ENCODE data around the gene CSNK2A2.

CSNK2A2 gene

DNA sequence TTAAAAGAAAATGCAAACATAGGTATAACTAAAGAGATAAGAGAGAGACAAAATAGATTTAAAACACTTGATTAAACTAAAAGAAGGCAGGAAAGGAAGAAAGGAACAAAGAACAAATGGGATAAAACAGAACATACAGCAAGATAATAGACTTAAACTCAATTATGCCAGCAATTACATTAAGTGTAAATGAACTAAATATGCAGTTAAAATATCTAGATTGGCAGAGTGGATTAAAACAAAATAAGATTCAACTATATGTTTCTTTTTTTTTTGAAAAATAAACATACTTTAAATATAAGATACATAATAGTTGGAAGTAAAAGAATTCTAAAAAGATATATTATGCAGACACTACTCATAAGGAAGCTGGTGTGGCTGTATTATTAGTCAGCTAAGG lies 59.1 kb downstream of the CSNK2A2 start:
- no peak for DNase-seq (ENCODE audit: low read depth in 2 of 2)

DNA sequence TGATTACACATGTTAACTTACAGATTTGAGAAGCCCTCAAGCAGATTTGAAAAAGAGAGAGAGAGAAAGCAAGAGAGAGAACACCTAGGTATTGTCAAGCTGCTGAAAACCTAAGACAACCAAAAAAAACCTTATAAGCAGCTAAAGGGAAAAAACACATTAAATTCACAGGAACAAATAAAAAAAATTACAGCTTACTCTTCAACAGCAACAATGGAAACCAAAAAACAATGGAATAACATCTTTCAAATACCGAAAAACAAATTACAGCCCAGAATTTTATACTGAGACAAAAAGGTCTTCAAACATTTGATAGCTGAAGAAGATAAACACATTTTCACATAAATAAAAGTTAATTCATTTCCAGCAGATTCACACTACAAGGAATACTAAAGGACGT lies 60.3 kb downstream of the CSNK2A2 start:
- DNase-seq (ENCODE audit: low read depth in 2 of 2) = no peak

DNA sequence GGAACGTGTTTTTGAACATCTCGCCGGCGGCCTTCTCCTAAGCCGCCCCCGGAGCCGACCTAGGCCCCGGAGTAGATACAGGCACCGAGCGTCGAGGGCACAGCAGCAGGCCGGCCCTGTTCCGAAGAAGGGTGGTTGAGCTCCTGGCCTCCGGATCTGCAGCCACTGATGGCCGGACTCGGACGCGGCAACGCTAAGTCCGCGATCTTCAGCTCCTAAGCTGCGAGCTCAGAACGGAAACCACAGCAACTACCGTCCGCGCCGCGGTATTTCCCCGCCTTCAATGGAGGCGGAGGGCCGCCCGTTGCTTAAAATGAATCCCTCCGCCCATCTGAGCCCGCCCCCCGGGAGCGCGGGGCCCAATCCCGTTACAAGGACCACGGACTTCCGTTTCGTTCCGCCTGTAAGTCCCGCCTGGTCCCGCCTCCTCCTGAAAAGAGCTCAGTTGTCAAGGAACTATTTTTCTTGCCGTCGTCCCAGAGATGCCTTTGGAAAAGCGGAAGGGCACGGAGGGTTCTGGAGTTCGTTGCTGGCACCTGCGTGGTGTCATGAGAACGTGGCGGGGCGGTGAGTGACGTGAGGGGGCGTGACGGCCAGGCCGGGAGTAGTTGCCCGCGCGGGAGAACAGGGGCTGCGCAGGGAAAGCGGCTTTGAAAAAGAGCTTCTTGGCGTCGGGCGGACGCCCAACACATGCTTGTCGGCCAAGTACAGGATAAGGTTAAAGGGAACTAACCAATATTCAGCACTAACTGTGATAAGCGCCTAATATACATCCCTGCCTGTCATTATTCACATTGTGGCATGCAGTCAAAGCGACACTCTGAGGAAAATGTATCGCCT lies 68.6 kb downstream of the CSNK2A2 start, which contains the start of gene CFAP20:
CFAP20 (minus strand) TSS at position 285 of the 840 bp plus-strand sequence; CDS start at position 19, 266 bp downstream.
- peak; percentile 94 for DNase-seq (ENCODE audit: low read depth in 2 of 2)

DNA sequence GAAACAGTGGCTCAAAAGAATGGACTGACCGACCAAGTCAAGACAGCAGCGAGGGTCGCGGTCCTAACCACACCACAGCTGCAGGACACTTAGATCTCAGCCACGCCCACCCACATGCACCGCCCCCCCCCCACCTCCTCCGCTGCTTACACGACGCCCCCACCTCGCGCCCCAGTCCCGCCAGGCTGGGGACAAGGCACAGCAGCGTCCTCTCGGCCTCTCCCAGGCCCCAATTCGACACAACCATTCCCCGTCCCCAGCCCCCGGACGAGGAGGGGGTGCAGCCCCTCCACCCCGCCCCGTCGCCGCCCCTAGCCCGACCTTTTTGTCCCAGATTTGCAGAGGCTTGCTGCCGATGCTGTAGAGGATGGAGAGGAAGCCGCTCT lies 69.2 kb downstream of the CSNK2A2 start:
- peak in 1 of 2 donors; percentile 6 for DNase-seq (ENCODE audit: low read depth in 2 of 2)

DNA sequence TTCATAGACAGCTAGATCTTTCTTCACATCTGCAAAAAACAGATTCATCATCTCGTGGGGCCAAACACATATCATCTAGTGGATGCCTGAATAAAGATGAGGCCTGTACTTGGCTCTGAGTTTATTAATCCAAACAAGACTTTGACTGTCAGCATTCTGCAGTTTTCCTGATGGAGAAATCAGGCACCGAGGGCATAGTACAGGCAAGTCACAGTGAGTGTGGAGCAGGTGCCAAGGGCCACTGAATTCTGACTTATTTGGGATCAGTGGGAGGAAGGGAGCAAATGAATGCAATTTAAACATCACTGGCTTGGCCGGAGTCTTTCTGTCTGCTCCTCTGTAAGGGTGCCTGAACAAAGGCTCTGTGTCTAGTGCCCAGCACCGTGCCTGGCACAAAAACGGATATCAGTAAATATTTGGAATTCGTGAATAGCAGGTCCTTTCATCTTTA lies 69.7 kb downstream of the CSNK2A2 start:
- no peak for DNase-seq (ENCODE audit: low read depth in 2 of 2)

DNA sequence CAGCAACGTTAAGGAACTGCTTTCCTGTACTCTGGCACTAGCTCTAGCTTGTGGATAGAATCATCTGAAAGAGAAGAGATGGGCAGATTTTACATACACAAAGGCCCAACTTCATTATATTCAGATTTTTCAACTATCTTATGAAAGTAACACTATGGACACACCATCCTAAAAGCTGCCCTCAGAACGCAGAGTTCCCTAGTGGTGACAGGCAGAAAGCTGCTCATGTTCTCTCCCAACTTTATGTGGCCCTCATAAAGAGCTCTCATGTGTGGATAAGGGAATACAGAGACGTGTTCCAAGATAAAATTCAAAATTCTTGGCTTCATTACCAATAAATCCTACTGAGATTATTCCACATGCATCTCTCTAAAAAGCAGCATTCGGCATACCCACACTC lies 70.3 kb downstream of the CSNK2A2 start:
- no peak for DNase-seq (ENCODE audit: low read depth in 2 of 2)

DNA sequence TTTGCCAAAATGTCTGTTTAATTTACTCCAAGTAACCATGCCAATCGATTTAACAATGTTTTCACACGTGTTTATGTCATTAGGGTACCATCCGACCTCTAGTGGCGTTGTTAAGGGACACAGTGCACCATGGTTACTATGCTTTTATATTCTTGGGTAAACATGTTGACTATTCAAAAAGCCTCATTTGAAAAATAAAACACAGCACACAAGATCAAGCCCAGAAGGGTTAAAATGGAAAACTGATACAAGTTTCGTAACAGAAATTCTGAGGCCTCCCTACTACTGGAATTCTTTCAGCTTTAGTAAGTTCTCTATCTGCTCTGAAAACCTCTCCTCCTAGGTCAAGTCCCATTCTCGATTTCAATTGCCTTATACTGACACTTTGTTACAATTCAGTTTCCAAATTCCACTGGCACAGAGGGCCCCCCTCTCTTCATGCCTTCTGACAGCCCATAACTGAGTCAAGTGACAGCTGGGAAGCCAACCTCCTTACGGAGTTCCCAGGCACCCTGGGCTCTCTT lies 70.8 kb downstream of the CSNK2A2 start:
- DNase-seq (ENCODE audit: low read depth in 2 of 2) = no peak

DNA sequence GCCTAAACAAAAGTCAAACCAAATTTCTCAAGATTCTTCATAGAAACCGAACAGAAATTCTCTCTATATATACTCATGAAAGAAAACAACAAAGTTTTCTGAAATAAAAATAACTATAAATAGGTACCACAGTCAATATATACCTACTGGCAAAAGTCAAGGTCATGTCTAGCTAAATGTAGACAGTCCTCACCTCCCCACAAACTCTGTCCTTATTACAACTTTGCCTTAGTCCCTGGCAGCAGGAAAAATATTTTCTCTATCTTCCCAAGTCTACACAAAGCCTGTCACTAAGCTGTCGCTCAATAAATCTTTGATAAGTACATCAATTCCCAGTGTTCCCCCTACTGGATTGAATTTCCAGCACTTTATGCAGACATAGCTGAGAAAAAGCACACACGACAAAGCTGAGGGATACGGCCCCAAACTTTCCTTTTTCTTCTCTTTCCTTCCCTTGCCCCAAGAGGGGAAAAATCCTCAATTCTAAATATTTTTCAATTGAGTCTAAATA lies 71.4 kb downstream of the CSNK2A2 start:
- DNase-seq (ENCODE audit: low read depth in 2 of 2) = no peak

DNA sequence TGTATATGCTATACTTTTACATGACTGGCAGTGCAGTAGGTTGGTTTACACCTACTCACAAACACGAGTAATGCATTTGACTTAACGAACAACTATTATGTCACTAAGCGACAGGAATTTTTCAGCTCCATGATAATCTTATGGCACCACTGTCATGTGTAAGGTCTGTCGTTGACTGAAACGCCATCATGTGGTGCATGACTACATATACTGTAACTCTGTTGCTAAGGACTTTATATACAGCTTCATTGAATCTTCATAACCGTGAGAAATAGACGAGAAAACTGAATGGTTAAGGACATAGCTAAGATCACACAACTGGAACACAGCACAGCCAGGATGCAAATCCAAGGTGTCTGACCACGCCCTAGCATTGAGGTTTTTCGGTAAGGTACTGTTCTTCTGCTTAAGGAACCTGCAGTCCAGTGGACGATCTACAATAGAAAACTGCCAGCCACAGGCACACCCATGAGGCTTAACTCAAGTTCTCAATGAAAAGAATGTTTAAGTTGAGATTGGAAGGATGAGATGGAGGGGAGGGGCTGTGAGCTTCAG lies 72.0 kb downstream of the CSNK2A2 start:
- DNase-seq (ENCODE audit: low read depth in 2 of 2) = no peak

DNA sequence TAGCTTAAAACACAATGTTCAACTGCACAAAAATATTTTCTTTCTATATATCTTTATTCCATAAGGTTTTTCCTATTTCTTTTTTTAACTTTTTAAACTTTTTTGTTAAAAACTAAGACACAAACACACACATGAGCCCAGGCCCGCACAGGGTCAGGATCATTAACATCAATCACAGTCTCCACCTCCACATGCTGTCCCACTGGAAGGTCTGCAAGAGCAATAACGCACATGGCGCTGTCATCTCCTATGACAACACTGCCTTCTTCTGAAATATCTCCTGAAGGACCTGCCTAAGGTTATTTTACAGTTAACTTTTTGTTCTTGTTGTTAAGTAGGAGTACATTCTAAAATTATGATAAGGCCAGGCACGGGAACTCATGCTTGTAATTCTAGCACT lies 72.9 kb downstream of the CSNK2A2 start:
- DNase-seq (ENCODE audit: low read depth in 2 of 2) = no peak

DNA sequence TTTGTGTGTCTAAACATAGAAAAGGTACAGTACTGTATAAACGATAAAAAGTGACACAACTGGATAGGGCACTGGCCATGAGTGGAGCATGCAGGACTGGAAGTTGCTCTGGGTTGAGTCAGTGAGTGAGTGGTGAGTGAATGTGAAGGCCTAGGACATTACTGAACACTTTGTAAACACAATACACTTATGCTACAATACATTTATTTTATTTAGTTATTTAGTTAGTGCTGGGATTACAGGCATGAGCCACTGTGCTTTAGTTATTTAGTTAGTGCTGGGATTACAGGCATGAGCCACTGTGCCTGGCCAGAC lies 73.3 kb downstream of the CSNK2A2 start:
- no peak for DNase-seq (ENCODE audit: low read depth in 2 of 2)

DNA sequence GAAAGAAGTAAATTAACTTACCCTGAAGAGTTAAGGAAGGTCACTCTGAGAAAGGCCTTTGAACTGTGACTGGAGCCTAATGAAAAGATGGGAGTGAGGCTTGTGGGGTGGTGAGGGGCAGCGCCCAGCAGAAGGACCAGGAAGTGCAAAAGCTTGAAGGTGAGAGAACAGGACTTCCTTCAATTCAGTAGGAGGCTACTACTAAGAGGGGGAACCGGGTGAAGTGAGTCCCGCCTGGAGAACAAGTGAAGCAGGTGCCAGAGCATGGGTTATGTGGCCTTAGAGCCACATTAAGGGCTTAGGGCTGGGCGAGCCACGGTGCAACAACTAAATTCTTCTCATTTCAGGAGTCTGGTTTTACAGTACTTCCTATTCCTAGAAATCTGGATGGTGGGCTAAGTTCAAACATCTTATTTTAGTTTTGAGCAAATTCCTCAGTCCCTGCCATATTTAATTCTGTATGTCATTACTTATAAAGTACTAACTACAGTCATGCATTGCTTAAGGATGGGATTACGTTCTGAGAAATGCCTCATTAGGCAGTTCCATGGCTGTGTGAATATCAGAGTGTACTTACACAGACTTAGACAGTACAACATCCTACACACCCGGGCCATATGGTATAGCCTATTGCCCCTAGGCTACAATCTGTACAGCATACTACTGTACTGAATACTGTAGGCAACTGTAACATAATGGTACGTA lies 73.9 kb downstream of the CSNK2A2 start:
- no peak for DNase-seq (ENCODE audit: low read depth in 2 of 2)

DNA sequence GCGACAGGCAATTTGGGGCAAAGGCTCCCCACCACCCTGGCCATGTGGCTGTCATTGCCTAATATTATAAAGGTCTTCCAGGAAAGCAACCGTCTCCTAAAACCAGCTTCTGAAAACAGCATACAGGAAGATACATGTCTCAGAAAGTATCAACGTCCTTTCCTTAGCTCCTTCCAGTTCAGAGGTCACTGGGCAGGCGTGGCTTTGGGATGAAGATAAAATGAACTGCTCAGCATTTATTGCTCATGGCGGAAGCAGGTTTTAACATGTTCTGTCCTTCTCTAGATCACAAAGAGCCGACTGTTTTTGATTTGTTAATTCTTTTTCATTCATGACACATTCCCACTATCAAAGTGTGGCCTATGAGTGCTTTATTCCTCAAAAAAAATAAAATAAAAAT lies 76.8 kb downstream of the CSNK2A2 start:
- no peak for DNase-seq (ENCODE audit: low read depth in 2 of 2)

DNA sequence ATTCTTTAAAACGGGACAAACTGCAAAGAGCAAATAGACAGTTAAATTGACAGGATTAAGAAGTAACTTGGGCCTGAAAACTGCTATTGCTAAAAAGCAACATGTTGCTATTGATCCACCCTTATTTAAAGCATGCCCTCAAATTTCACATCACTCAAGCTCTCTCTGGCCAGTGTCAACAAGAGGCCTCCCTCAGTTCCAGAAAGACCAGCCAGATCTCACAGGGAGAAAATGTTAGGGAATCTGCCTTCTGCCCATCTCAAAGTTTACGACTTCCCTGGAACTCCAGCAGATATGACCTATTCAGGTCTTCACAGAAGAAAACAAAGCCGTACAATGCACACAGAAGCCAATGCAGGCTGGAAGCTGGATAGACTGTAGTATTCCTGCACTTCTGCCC lies 77.7 kb downstream of the CSNK2A2 start:
- DNase-seq (ENCODE audit: low read depth in 2 of 2) = no peak

DNA sequence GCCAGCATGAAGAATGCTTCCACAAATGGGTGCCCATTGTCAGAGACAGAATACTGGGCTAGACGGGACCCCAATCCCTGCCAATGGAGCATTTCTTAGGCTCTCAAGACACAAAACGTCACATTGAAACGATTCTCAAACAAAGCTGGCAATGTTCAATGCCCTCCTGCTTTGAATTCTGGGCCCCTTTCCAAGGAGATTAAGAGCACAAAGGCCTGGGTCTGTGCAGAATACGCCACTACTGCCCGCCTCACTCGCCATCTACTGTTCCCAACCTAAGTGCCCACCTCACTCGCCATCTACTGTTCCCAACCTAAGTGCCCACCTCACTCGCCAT lies 78.4 kb downstream of the CSNK2A2 start:
- DNase-seq (ENCODE audit: low read depth in 2 of 2) = no peak

DNA sequence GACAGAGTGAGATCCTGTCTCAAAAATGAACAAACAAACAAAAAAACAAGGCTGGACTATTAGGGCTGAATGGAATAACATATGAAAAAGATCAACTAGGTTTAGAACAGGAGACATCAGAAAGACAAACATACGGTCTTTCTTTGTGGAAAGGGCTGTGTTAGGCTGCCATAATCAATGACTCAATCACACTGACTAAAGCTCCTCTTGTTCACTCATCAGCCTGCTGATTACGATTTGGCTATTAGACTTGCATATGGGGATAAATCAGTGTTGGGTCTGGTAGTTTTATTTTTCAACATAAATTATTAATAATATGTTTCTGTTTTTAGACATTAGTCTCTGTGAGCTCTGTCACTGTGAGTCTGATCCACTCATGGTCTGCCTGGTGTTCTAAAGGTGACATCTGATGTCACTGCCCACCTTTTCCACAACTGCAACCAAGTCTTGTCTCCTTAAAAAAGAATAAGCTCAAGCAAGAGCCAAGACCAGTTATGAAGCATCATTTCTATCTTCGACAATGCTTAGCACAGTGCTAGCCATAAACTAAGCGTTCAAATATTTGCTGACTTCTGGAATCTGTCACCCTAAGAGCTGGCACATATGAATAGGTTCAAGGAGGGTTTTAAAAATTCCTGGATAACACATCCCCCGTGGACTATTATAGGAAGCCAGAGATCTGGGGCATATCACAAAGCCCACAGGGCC lies 79.0 kb downstream of the CSNK2A2 start:
- no peak for DNase-seq (ENCODE audit: low read depth in 2 of 2)

DNA sequence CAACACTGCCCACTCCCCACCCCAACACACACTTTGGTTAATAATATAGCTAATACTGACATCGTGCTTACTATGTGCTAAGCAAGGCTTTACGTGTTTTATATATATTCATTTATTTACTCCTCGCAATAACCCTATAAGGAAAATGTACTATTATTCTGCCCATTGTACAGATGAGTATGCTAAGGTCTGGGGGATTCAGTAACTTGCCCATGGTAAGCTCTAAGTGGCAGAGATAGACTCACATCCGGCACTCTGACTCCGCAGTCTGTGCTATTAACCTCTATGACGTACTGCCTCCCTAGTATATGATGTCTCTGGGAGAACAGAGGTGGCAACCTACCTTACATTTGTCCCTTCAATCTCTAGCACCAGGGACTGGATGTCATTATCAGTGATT lies 81.4 kb downstream of the CSNK2A2 start:
- DNase-seq (ENCODE audit: low read depth in 2 of 2) = no peak

DNA sequence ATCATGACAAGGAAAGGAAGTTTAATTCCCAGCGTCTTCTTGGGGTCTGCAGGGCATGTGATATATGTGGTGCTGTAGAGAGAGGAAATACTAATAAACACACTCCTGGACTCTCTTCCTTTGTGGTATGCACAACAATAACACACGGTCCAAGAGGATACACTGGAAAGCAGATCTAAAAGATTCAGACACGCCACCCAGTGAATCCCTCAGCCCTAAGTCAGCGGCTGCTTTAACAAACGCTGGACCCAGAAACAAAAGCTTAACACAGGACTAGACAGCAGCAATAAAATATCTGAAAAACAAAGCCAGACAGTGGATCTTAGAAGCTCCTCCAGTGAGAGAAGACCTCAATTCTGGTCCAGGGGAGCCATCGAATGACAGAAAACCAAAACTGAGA lies 81.8 kb downstream of the CSNK2A2 start:
- DNase-seq (ENCODE audit: low read depth in 2 of 2) = no peak

DNA sequence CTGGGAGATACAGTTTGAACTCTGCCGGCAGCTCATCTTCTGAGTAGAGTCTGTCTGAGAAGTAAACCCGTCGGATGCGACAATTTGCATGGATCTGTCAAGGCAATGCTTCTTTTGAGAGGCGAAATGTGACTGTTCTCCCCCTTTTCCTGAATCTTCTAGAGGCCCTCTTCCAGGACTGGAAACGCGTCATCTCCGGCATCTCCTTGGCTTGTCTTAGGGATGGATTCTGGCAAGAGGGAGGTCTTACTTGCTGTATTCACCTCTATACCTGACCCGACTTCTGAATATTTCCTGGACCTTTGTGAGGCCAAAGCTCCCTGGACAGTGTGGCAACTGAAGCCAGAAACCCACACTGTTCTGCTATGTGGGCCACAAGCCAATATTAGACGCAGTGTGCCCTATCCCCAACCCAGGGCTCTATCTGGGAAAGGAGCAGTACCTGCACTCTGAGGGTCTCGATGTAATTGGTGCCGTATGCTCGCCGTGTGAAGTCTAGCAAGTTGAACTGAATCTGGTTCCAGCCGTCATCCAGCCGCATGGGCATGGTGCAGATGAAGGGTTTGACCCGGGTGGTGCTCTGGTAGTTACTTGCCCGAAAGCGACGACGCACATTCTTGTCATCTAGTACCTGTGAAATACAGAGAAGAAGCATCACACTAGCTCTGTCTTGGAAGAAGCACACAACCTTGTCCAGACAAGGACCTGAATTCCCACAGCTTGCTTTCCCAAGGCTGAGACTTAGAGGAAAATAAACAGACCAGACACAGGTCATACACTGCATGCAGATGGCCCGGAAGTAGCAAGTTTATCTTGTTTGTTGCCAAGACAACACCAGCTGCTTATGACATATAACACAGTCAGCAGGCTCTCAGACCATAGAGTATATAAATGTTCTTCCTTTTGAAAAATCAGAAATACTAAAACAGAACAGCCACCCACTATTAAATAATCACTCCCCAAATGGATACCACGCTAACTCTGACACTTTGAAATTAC lies 82.8 kb downstream of the CSNK2A2 start:
- DNase-seq (ENCODE audit: low read depth in 2 of 2) = no peak

DNA sequence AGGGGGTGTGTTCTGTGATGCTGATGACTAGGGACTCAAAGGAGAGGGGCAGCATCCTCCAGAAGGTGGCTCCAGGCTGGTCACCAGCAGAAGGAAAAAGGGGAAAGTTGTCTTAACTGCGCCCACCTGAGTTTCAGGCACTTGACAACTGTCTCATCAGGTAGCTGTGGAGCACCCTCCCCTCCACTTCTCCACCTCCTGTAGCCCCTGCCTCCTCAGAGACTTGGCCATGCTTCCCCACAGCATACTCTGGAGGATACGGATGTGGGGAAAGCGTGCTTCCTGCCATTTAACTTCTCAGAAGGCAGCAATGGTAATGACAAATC lies 86.6 kb downstream of the CSNK2A2 start:
- no peak for DNase-seq (ENCODE audit: low read depth in 2 of 2)

All from activated CD8-positive, alpha-beta memory T cell treated with anti-CD3 and anti-CD28 coated beads for 4 hours (primary cell).